Right cardiac atrium (tissue), 5 donors: ENCODE measurements around the gene CFHR2. TPM values are rescaled to one million over a fixed set of nuclear protein-coding genes. Genes with fewer than 3 reads are reported as not detected.

Source experiments
- ATAC-seq, 2 donors: fragments of 200-7000 bp; cut with Tn5 transposase; one replicate each; pipeline versions ENCODE4 v1.8.0 to v1.9.1; 2020; ENCODE audit warnings: moderate library complexity in 2 of 2, mild to moderate bottlenecking in 1 of 2
- DNase-seq, 3 donors: peaks; one replicate each; pipeline ENCODE4 v3.0.0-alpha.2; 2020
- H3K27ac ChIP-seq: one replicate; pipeline ENCODE4 v1.5.1; 2013; ENCODE audit warnings: mild to moderate bottlenecking, low read length, control low read depth, moderate library complexity
- H3K27me3 ChIP-seq: one replicate; pipeline ENCODE4 v1.6.1; 2013; ENCODE audit not compliant: control insufficient read depth, insufficient read depth
- H3K4me1 ChIP-seq: one replicate; pipeline ENCODE4 v1.6.1; 2013; ENCODE audit warnings: low read length; ENCODE audit not compliant: control insufficient read depth, insufficient read depth
- H3K4me3 ChIP-seq: one replicate; pipeline ENCODE4 v1.5.1; 2013; ENCODE audit warnings: low read length, control low read depth
- H3K9me3 ChIP-seq: one replicate; pipeline ENCODE4 v1.6.1; 2013; ENCODE audit warnings: low read length; ENCODE audit not compliant: control insufficient read depth
- WGBS: extraction: QIAGEN DNeasy Blood & Tissue Kit; methylation state at CpG from one replicate; pipeline ENCODE4 v1.1.7; 2013; 5-methylcytosine and 5-hydroxymethylcytosine counted together
- intact Hi-C, 4 donors: fragments of 100-400 bp; cut with DNase I; formaldehyde crosslinking; loops; one replicate each; pipeline versions ENCODE4 v1.11.0 to v1.14.0; 2022 to 2023
- polyA plus RNA-seq: library from polyadenylated mRNA; stranded (reverse); fragments of 200-250 nt; gene quantifications from one replicate; pipeline ENCODE4 v1.2.3, GENCODE V29; 2013
- total RNA-seq, 4 donors: library from RNA; stranded (reverse); fragmentation: NEBNext Ultra II Directional; extraction: Animal tissue kit (Norgen Biotek cat#: 25700); gene quantifications; one replicate each; pipeline ENCODE4 v1.2.1, GENCODE V29; 2021
- donor health status: healthy with polysubstance abuse.
- donor health status: DM: no; HTN: yes; CAD: no.
- donor health status: DM: no; HTN: no; CAD: no.
- donor health status: DM: no; HTN: yes; CAD: no; lungs with severe emphysema.
- donor health status: DM: yes; HTN: yes; CAD: no.

The CFHR2 gene
- total and polyA plus RNA-seq, 5 donors, result not detected

DNA sequence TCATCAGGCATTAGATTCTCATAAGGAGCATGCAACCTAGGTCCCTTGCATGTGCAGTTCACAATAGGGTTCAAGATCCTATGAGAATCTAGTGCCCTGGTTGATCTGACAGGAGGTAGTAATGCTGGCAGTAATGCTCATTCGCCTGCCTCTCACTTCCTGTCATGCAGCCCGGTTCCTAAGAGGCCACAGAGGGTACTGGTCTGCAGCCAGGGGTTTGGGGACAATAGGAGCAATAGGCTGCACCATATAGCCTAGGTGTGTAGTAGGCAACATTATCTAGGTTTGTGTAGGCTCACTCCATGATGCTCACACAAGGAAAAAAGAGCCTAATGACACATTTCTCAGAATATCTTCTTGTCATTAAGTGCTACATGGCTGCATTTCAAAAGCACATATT lies 59.6 kb downstream of the CFHR2 start:
- Histone ChIP-seq H3K4me3 (no peak overlapping the region), H3K4me1 (no peaks in the 10 kb centered on the region), H3K9me3 (no peaks in the 10 kb centered on the region), H3K27ac (no peak overlapping the region), H3K27me3 (no peaks in the 10 kb centered on the region)
- 63% methylated on average over 2 of the region's 2 CpGs for WGBS
- ATAC-seq (no peak), DNase-seq (no peak)
- intact Hi-C loops, result no loop called here

DNA sequence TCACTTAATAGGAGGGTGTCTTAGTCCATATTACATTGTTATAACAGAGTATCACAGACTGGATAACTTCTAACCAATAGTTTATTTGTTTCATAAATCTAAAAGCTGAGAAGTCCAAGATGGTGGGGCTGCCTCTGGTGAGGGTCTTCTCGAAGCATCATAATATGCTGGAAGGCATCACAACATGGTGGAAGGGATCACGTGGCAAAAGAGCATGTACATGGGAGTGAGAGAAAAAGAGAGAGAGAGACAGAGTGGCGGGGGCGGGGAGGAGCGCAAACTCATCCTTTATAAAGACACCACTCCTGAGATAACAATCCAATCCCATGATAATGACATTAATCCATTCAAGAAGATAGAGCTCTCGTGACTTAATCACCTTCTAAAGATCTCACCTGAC lies 65.3 kb downstream of the CFHR2 start:
- 88% methylated on average over 6 of the region's 6 CpGs for WGBS

More for the DNA sequence above, 65.3 kb downstream of the CFHR2 start:
- no peak for DNase-seq
- no peak for ATAC-seq
- intact Hi-C loops, result no loop called here
- H3K27ac ChIP-seq, result no peak overlapping the region
- no peak overlapping the region for H3K4me3 ChIP-seq
- no peaks in the 10 kb centered on the region for H3K4me1 ChIP-seq
- H3K9me3 ChIP-seq, result peaks cover 1% of the 10 kb centered on the region
- no peaks in the 10 kb centered on the region for H3K27me3 ChIP-seq

Other genes starting within 250 kb of the CFHR2 start
- under 1 TPM in 3 of 4 donors, not detected in 1; 0.36 to 0.49 (median 0.38) TPM for gene CFHR3, start 168.9 kb upstream of the CFHR2 start, total RNA-seq
- 0.70 TPM for gene CFHR3, start 168.9 kb upstream of the CFHR2 start, polyA plus RNA-seq
- not detected for gene CFHR1, start 124.0 kb upstream of the CFHR2 start, total RNA-seq
- 0.09 TPM for gene CFHR1, start 124.0 kb upstream of the CFHR2 start, polyA plus RNA-seq
- not detected for gene CFHR4, start 55.7 kb upstream of the CFHR2 start, total RNA-seq
- gene CFHR4, start 55.7 kb upstream of the CFHR2 start, polyA plus RNA-seq, result not detected
- not detected for gene CFHR5, start 33.8 kb downstream of the CFHR2 start, total RNA-seq
- gene CFHR5, start 33.8 kb downstream of the CFHR2 start, polyA plus RNA-seq, result not detected
- not detected for gene F13B, start 123.5 kb downstream of the CFHR2 start, total RNA-seq
- gene F13B, start 123.5 kb downstream of the CFHR2 start, polyA plus RNA-seq, result not detected
- gene ASPM, start 202.9 kb downstream of the CFHR2 start, total RNA-seq, result under 1 TPM; 0.25 to 0.91 (median 0.51) TPM
- 0.05 TPM for gene ASPM, start 202.9 kb downstream of the CFHR2 start, polyA plus RNA-seq